C4-2B (cell line): ENCODE measurements around the gene SEC16B.

Experiments
- H3K27ac ChIP-seq: fragments of 450-650 bp; 2 replicates; pipeline ENCODE4 v1.5.1; 2017
- ZFX ChIP-seq: fragments of 450-650 bp; IDR thresholded peaks from 2 replicates; pipeline ENCODE4 v1.6.1; 2017
- TF ChIP-seq, protein P1 (sequence below): fragments of 450-650 bp; conservative IDR thresholded peaks from 2 replicates; pipeline ENCODE4 v1.5.1; 2017; ENCODE audit warnings: mild to moderate bottlenecking

The SEC16B gene

GRCh38 chr1:177984761-177985160, 14.9 kb upstream of the SEC16B start:
- no peak for TF ChIP-seq ZFX
- H3K27ac ChIP-seq, result no peak overlapping the region

DNA sequence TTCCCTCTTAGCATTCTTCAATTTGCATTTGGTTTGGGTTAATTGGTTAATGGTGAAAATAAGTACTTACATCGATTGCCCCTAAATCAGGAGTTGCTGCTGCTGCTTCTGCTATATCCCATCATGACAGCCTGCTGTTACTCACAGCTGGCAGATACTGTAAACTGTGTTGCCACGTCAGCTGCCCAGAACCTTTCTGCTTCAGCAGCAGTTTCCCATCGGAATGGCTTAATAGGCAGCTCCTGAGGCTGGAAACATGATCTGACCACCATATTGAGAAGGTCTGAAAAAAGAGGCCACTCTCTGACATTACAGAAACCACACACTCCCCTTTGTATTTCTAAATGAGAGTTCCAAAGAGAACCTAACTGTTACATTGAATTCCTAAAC, 14.3 kb upstream of the SEC16B start:
- no peak overlapping the region for H3K27ac ChIP-seq
- no peak for TF ChIP-seq ZFX
- TF ChIP-seq, protein P1, sequence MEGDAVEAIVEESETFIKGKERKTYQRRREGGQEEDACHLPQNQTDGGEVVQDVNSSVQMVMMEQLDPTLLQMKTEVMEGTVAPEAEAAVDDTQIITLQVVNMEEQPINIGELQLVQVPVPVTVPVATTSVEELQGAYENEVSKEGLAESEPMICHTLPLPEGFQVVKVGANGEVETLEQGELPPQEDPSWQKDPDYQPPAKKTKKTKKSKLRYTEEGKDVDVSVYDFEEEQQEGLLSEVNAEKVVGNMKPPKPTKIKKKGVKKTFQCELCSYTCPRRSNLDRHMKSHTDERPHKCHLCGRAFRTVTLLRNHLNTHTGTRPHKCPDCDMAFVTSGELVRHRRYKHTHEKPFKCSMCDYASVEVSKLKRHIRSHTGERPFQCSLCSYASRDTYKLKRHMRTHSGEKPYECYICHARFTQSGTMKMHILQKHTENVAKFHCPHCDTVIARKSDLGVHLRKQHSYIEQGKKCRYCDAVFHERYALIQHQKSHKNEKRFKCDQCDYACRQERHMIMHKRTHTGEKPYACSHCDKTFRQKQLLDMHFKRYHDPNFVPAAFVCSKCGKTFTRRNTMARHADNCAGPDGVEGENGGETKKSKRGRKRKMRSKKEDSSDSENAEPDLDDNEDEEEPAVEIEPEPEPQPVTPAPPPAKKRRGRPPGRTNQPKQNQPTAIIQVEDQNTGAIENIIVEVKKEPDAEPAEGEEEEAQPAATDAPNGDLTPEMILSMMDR, result no peak

DNA sequence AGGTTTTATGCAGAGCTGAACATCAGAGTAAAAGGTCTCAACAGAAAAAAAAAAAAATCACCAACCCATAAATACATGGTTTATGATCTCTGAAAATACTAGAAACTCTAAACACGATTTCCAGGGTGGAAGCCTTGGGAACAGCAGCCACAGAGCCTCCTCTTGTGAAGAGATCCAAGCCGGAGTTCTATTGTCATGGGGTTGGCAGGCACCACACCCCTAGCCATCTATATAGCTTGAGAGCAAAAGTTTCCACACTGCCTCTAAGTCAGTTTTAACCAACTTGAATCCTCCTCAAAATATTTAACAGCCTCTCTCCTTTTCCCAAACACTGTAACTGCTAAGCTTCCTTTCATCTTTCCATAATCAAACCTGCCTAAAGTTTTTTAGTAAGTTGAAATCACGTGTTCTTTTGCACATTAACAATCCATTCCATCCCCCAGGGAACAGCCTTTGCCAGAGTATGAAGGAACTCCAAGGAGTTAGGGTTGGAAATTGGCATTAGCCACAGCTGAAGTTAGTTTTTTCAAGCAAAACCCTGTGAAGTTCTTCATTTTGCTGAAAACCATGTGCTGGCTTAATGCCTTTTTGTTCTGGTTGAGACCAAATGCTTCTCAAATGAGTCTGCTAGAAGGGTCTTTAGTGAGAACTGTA, 13.8 kb upstream of the SEC16B start:
- H3K27ac ChIP-seq, result no peak overlapping the region
- TF ChIP-seq, protein P1, result no peak
- no peak for TF ChIP-seq ZFX

GRCh38 chr1:177983077-177983476, 13.2 kb upstream of the SEC16B start:
- TF ChIP-seq, protein P1, result no peak
- TF ChIP-seq ZFX, result no peak
- no peak overlapping the region for H3K27ac ChIP-seq

DNA sequence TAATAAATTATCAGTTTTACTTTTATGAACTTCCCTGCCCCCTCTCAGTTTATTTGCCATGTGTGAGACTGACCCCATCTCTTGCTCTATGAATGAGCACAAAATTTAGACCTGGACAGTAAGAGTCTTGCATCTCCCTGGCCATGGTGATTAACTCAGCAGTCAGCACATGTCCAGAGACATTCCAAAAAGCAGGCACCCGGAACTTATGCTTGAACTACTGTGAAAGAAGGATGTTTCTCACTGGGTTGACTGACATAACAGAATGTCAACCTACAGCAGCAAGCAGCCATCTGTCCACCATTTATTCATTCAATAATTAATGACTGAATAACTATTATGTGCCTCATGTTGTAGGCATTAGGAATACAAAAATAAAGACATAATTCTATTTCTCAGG, 11.3 kb upstream of the SEC16B start:
- no peak overlapping the region for H3K27ac ChIP-seq

GRCh38 chr1:177979272-177979671, 9.4 kb upstream of the SEC16B start:
- TF ChIP-seq, protein P1, result no peak
- no peak for TF ChIP-seq ZFX
- H3K27ac ChIP-seq, result no peak overlapping the region

More for the DNA sequence above, 11.3 kb upstream of the SEC16B start:
- TF ChIP-seq ZFX, result no peak
- TF ChIP-seq, protein P1, result no peak

DNA sequence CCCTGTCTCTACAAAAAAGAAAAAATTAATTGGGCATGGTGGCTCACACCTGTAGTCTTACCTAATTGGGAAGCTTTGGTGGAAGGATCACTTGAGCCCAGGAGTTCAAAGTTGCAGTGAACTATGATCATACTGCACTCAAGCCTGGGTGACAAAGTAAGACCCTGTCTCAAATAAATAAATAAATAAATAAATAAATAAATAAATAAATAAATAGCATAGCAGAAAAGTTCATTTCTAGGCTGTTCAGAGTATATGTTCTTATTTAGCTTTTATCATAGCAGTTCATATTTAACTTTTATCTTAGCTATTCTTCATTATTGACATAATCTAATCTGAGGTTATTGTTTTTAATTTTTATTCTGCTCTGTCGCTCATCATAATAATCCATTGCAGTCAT, 8.7 kb upstream of the SEC16B start:
- TF ChIP-seq, protein P1, result no peak

GRCh38 chr1:177977141-177977540, 7.3 kb upstream of the SEC16B start:
- H3K27ac ChIP-seq, result no peak overlapping the region
- TF ChIP-seq, protein P1, result no peak
- TF ChIP-seq ZFX, result no peak

More for the DNA sequence above, 8.7 kb upstream of the SEC16B start:
- no peak overlapping the region for H3K27ac ChIP-seq
